Endothelial cell of umbilical vein (primary cell): ENCODE results near the gene PRRX2.

Source experiments
- CTCF ChIP-seq, 2 donors: IDR thresholded peaks; 1 replicate in 1 of 2; 2 replicates in 1 of 2; pipeline ENCODE4 v1.5.1; 2011; ENCODE audit warnings: low read length in 2 of 2, mild to moderate bottlenecking in 2 of 2, moderate library complexity in 2 of 2, control low read depth in 1 of 2, inconsistent platforms in 1 of 2, low read depth in 1 of 2; ENCODE audit not compliant: insufficient read depth in 1 of 2; ENCODE audit errors: extremely low read depth in 1 of 2
- FOS ChIP-seq: IDR thresholded peaks from 2 replicates; pipeline ENCODE4 v1.6.1; 2011; ENCODE audit warnings: mild to moderate bottlenecking, low read length, moderate library complexity, borderline replicate concordance; ENCODE audit not compliant: insufficient read depth
- POLR2A ChIP-seq: IDR thresholded peaks from 2 replicates; pipeline ENCODE4 v1.6.1; 2012; ENCODE audit warnings: low read depth, mild to moderate bottlenecking, control low read depth, low read length
- POLR2AphosphoS5 ChIP-seq: IDR thresholded peaks from 2 replicates; pipeline ENCODE4 v1.6.1; 2012; ENCODE audit warnings: low read depth, mild to moderate bottlenecking, control low read depth, low read length, moderate library complexity; ENCODE audit not compliant: insufficient read depth

- TF ChIP-seq FOS = no peak
- no peak for TF ChIP-seq POLR2A
- no peak for TF ChIP-seq CTCF (IDR thresholded peaks at IDR 0.05; ENCODE audit: extremely low read depth in 1 of 2, insufficient read depth in 1 of 2, low read depth in 1 of 2, low read length in 2 of 2)
- no peak for TF ChIP-seq POLR2AphosphoS5
Measured at GRCh38 chr9:129644902-129645301, 20.5 kb upstream of the PRRX2 start.
